ENCODE measurements around the gene CFAP298.

DNA sequence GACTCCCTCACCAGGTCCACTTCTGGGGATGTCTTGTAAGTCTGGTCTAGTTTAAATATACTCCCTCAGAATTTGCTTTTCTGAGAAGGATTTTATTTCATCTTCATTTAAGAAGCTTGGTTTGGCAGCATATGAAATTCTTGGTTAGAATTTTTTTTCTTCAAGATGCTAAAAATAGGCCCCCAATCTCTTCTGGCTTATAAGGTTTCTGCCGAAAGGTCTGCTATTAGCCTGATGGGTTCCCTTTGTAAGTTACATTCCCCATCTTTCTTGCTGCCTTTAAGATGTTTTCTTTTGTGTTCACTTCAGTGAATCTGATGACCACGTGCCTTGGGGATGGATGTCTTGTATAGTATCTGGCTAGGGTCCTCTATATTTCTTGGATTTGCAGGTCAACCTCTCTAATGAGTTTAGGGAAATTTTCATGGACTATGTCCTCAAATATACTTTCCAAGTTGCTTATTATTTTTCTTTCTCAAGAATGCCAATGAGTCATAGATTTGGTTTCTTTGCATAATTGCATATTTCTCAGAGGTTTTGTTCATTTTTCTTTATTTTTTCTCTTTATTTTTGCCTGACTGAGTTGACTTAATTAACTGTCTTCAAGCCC is 46.2 kb downstream of the CFAP298 start:
- TF ChIP-seq, protein P1, sequence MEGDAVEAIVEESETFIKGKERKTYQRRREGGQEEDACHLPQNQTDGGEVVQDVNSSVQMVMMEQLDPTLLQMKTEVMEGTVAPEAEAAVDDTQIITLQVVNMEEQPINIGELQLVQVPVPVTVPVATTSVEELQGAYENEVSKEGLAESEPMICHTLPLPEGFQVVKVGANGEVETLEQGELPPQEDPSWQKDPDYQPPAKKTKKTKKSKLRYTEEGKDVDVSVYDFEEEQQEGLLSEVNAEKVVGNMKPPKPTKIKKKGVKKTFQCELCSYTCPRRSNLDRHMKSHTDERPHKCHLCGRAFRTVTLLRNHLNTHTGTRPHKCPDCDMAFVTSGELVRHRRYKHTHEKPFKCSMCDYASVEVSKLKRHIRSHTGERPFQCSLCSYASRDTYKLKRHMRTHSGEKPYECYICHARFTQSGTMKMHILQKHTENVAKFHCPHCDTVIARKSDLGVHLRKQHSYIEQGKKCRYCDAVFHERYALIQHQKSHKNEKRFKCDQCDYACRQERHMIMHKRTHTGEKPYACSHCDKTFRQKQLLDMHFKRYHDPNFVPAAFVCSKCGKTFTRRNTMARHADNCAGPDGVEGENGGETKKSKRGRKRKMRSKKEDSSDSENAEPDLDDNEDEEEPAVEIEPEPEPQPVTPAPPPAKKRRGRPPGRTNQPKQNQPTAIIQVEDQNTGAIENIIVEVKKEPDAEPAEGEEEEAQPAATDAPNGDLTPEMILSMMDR (IDR thresholded peaks at IDR 0.05; ENCODE audit: poor library complexity, severe bottlenecking), result no peak
- TF ChIP-seq EP300 (conservative IDR thresholded peaks at IDR 0.05; ENCODE audit: poor library complexity, severe bottlenecking), result no peak
- TF ChIP-seq, protein P2, sequence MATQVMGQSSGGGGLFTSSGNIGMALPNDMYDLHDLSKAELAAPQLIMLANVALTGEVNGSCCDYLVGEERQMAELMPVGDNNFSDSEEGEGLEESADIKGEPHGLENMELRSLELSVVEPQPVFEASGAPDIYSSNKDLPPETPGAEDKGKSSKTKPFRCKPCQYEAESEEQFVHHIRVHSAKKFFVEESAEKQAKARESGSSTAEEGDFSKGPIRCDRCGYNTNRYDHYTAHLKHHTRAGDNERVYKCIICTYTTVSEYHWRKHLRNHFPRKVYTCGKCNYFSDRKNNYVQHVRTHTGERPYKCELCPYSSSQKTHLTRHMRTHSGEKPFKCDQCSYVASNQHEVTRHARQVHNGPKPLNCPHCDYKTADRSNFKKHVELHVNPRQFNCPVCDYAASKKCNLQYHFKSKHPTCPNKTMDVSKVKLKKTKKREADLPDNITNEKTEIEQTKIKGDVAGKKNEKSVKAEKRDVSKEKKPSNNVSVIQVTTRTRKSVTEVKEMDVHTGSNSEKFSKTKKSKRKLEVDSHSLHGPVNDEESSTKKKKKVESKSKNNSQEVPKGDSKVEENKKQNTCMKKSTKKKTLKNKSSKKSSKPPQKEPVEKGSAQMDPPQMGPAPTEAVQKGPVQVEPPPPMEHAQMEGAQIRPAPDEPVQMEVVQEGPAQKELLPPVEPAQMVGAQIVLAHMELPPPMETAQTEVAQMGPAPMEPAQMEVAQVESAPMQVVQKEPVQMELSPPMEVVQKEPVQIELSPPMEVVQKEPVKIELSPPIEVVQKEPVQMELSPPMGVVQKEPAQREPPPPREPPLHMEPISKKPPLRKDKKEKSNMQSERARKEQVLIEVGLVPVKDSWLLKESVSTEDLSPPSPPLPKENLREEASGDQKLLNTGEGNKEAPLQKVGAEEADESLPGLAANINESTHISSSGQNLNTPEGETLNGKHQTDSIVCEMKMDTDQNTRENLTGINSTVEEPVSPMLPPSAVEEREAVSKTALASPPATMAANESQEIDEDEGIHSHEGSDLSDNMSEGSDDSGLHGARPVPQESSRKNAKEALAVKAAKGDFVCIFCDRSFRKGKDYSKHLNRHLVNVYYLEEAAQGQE (IDR thresholded peaks at IDR 0.05; ENCODE audit: borderline replicate concordance), result no peak
- no peak for TF ChIP-seq TAF1 (IDR thresholded peaks at IDR 0.05; ENCODE audit: low read depth)
- no peak for TF ChIP-seq SMC3 (conservative IDR thresholded peaks at IDR 0.05; ENCODE audit: poor library complexity)
